Activated T-cell treated with anti-CD3 and anti-CD28 coated beads, Interleukin-2, amount 50 U/mL, for 48 hours (primary cell): ENCODE measurements around the gene EBNA1BP2.
"Not testable (repeated sequence)": the region's sequence is repeated elsewhere in the genome, so short reads cannot be mapped to it uniquely, and the experiment has no call there.

ENCODE experiments used
- DNase-seq, 2 experiments: peaks; one replicate each; pipeline ENCODE4 v3.0.0-alpha.2; 2020

EBNA1BP2 gene

GRCh38 chr1:43171312-43171875, 696 bp downstream of the EBNA1BP2 start:
- no peak for DNase-seq

DNA sequence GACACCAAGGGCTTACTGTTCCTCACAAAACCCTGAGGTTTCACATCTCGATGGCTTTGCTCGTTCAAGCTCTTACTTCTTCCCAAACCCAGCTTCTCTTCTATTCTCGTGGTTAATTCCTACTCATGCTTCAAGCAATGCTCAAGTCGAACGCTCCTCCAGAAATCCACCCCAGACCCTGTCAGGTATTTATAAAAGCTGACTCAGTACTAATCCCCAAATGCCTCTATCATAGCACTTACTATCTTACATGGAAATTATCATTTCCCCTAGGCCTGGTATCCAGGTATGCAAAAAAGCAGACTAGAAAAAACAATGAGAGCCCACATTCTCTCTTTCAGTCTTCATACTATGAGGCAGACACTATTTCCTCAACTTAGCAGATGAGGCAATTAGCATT, 6.3 kb downstream of the EBNA1BP2 start:
- DNase-seq, result no peak

GRCh38 chr1:43165162-43165561, 6.9 kb downstream of the EBNA1BP2 start:
- DNase-seq, result no peak

DNA sequence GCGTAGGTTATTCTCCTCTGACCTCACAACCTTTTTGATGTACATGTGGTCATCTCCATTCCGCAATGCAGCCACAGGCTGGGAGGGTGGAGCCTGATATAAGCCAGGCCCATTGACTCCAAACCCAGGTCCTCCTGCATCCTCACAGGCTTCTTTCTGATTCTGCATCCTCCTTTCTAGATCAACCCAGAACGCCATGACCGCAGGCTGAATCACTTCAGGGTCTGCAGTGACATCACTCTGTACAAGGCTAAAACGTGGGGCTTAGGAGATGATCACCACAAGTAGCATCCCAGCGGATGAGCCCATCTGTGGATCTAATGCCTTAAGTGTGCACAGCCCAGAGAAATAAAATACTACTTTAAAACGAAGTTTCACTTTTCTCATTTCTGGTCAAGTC, 16.1 kb downstream of the EBNA1BP2 start:
- DNase-seq, result no peak

DNA sequence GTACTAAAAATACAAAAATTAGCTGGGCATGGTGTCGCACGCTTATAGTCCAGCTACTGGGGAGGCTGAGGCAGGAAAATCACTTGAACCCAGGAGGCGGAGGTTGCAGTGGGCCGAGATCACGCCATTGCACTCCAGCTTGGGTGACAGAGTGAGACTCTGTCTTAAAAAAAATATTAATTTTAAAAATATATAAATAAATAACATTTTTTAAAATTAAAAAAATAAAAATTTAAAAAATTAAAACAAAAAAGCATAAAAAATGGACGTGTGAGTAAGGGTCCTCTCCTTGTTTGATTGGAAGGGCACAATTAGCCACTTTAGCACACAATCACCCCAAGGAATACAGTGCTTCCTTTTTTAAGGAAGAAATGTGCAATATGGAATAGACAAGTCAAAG, 18.6 kb downstream of the EBNA1BP2 start:
- no peak for DNase-seq

GRCh38 chr1:43152866-43153265, 19.2 kb downstream of the EBNA1BP2 start:
- DNase-seq, result no peak

- no peak for DNase-seq
Measured at GRCh38 chr1:43149889-43150288, 22.2 kb downstream of the EBNA1BP2 start.

DNA sequence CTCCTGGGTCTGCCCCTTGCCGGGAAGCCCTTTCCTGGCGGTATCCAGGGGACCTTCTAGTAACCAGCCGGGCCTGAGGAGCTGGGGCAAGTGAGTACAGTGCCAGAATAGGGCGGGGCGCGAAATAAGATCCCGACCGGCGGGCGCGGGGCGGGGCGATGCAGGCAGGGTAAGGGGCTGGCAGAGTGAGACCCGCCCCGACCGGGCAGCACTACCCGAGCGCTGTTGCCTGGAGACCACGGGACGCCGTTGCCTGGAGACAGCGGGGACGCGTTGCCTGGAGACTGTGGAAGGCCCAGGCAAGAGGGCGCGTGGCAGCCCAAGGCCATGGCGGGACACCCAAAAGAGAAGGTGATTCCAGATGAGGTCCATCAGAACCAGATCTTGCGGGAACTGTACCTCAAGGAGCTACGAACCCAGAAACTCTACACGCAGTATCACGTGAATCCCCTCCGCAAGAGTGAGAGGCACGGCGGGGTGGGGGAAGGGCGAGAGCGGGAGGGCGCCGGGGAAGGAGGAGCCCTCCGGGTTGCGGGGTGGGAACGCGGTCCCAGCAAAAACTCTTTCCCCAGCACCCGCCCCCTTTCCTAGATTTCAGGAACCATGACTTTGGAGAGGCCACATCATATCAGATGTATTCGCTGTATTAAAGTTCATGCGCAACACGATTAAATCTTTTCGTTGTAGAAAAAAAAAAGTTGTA, 24.3 kb downstream of the EBNA1BP2 start:
- DNase-seq, result peak; percentile 54 to 66

GRCh38 chr1:43144237-43144636, 27.9 kb downstream of the EBNA1BP2 start:
- no peak for DNase-seq

GRCh38 chr1:43143441-43143888, 28.6 kb downstream of the EBNA1BP2 start:
- peak; percentile 30 to 36 for DNase-seq

GRCh38 chr1:43140583-43140982, 31.5 kb downstream of the EBNA1BP2 start:
- no peak for DNase-seq

DNA sequence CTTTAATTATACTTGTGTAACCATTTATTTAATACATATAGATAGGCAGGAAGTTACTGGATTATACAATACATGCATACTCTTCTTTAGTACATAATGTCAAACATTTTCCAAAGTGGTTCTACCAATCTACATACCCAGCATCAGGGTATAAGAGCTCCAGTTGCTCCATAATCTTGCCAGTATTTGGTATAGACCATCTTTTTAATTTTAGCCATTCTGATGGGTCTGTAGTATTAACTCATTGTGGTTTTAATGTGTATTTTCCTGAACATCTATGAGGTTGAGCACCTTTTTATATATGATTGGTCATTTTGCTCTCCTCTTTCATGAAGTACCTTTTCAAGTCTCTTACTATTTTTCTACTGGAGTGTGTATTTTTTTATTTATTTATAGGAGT, 32.1 kb downstream of the EBNA1BP2 start:
- DNase-seq, result no peak

DNA sequence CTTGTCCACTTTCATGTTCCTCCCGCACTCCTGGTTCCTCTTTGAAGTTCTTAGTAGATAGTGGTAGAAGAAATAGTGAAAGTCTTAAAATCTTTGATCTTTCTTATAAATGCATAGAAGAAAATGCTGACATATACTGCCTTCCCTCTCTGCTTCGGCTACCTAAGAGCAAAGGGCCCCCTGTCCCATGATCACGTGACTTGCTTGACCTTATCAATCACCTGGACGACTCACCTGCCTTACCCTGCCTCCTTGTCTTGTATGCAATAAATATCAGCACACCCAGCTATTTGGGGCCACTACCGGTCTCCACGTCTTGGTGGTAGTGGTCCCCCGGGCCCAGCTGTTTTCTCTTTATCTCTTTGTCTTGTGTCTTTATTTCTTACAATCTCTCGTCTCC, 32.8 kb downstream of the EBNA1BP2 start:
- not testable (repeated sequence) for DNase-seq

GRCh38 chr1:43137445-43138052, 34.5 kb downstream of the EBNA1BP2 start:
- DNase-seq, result no peak

DNA sequence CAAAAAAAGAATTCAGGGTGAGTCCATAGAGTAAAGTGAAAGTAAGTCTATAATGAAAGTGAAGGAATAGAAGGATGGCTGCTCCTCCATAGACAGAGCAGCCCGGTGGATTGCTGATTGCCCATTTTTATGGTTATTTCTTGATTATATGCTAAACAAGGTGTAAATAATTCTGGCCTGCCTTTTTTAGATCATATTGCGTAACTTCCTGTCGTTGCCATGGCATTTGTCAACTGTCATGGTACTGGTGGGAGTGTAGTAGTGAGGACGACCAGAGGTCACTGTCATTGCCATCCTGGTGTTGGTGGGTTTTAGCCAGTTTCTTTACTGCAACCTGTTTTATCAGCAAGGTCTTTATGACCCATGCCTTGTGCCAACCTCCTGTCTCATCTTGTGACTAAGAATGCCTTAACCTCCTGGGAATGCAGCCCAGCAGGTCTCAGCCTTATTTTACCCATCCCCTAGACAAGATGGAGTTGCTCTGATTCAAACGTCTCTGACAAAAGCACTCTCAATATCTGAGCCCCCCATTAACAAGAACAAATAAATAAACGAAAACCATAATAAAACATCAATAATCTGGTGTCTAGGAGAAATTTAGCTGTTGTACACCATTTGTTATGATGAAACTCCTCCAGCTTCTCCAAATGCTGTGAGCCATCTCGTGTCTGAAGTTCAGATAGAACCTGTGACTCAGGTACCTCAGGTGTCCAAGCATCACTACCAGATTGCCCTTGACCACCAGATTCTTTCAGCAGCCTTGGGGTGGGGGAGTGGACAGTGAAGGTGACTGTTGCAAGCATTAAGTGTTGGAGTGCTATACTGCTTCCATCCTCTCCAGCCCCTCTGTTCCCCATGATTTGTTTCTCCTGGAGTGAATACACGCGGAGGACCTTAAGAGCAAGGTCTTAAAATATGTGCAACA, 36.0 kb downstream of the EBNA1BP2 start:
- DNase-seq, result no peak

DNA sequence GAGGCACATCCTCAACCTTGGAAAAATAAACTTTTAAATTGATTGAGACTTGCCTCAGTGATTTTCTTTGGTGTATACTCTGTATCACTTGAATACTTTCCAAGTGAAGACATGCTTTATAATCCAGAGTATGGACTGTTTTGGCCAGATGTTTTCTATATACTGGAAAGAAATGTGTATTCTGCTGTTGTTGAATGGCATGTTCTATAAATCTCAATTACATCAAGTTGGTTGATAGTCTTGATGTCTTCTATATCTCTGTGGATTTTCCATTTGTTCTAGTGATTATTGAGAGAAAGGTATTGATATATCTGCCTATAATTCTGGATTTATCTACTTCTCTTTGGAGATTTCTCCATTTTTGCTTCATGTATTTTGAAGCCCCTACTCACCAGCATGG, 37.5 kb downstream of the EBNA1BP2 start:
- DNase-seq, result no peak

DNA sequence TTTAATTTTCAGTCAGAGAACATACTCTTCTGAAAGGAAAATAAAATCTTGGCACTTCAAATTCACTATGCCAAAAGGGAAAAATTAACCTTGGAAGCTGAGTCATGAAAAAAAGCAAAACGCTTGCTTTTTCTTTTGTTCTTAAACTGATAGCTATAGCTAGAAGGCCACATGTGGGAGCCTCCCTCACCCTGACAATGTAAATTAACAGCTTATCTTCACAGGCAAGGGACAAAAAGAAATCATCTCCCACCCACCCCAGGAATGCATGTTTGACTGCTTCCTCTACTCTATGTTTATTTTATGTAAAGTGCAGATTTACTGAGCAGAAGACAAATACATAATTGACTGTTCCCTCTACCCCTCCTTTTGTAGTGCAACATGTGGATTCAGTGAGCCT, 38.0 kb downstream of the EBNA1BP2 start:
- no peak for DNase-seq

DNA sequence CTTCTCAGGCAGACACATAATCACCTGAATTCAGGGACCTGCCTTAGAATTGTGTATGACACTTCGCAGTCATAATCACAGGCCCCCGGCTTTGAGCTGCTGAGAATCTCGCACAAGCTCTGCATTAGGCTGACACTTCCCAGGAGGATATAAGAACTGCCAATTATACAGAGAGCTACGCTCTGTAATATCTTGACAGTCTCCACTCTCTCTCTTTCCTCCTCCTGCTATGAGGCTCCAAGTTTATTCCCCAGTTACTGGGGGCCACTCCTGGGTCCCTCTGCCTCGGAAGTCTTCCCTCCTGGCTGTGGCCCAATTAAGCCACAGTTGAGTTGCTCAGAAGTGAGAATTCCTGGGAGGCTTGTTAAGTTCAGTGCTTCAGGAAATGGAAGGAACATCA, 42.7 kb downstream of the EBNA1BP2 start:
- no peak for DNase-seq

DNA sequence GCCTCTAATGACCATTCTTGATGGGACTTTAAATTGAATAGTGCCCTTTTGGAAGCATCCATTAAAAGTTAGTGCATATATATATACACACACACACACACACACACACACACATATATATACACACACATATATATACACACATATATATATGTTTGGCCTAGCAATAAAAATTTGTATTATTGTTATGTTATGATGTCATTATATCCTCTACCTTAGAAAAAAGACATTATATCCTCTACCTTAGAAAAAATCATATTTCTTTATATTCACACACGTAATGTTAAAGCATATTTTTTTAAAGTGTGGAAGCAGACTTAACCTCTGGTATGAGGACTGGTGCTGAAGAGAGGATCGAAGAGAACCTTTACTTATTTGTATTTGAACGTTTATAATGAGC, 43.3 kb downstream of the EBNA1BP2 start:
- DNase-seq, result no peak

DNA sequence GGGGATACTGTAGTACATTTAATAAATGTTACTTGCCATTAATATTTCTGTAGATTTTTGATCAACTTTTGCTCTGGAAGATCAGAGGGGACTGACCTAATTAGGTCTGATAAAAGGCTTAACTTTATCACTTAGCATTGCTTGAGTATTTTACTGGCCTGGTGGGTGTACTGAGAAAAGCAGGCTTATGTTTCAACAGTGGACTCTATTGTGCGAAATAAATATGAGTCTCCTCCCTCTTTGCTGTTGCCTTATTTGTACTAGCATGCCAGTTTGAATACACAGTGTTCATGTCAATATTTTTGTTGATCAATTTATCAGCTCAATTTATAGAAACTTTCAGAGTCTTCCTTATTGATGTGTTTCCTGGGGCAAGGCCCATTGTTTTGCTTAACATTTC, 49.1 kb downstream of the EBNA1BP2 start:
- no peak for DNase-seq

GRCh38 chr1:43121256-43121900, 50.7 kb downstream of the EBNA1BP2 start:
- no peak for DNase-seq

DNA sequence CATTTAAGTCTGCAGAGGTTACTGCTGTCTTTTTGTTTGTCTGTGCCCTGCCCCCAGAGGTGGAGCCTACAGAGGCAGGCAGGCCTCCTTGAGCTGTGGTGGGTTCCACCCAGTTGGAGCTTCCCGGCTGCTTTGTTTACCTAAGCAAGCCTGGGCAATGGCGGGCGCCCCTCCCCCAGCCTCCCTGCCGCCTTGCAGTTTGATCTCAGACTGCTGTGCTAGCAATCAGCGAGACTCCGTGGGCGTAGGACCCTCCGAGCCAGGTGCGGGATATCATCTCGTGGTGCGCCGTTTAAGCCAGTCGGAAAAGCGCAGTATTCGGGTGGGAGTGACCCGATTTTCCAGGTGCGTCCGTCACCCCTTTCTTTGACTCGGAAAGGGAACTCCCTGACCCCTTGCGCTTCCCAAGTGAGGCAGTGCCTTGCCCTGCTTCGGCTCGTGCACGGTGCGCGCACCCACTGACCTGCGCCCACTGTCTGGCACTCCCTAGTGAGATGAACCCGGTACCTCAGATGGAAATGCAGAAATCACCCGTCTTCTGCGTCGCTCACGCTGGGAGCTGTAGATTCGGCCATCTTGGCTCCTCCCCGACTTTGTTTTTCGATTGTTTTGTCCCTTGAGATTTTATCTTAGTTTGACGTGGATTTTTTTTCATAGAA, 52.0 kb downstream of the EBNA1BP2 start:
- not testable (repeated sequence) for DNase-seq
